Measurements from ENCODE around the gene IFNK. TPM values are rescaled to one million over a fixed set of nuclear protein-coding genes. Genes with fewer than 3 reads are reported as not detected.

Gene IFNK
- polyA plus RNA-seq, 1 donor (not counting 4 experiments of a cell fraction or from before 2014, with no cell fraction given) = 29.2 TPM

DNA sequence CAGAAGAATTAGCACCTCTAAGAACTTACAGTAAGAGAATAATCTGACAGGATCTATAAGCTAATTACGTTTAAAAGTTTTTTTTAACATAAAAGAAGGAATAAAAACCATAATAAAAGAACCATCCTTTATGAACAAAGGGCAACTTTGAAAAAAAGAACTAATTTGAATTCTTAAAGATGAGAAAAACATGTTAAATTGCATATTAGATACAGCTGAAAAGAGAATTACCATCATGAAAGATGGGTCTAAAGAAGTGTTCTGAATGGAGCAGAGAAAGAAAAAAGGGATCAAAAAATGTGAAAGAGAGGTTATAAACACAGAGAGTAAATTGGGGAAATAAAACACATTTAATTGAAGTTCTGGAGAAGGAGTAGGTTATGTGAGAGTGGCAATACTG is 45.8 kb upstream of the IFNK start:
- dilution Hi-C loops (cut with MboI; ENCODE audit: extremely low pct_ligation_motif_present, low sequenced_read_pairs) = no loop called here
- no peak for FAIRE-seq

DNA sequence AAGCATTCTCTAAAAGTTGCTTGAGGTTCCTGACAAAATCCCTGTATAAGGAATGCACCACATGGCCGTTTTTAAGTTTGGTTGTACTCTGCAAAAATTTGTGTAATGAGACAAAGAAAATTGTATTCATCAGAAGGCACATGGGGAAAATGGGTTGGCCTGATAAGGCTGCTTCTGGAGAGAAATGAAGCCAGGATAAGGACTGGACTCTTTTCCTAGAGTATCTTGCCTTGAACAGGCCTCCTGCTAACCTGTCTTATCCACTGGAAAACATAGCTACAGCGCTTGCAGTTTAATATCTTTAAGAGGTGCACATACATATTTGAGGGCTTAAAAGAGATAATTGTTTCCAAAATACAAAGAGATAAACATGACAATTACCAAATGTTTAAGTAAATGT is 41.4 kb upstream of the IFNK start:
- Histone ChIP-seq H3K4me1 (ENCODE audit: control insufficient read depth, extremely low read depth, insufficient read depth, low read length) (no peaks in the 10 kb centered on the region), H3K27ac (ENCODE audit: control insufficient read depth, insufficient read depth, low read length) (no peak overlapping the region), H3K9me3 (ENCODE audit: control insufficient read depth, low read depth, low read length) (no peaks in the 10 kb centered on the region), H3K79me2 (ENCODE audit: control insufficient read depth, insufficient read depth, low read length) (peaks cover 38% of the 10 kb centered on the region), H4K20me1 (ENCODE audit: control insufficient read depth, extremely low read depth, insufficient read depth, low read length) (no peaks in the 10 kb centered on the region), H3K27me3 (ENCODE audit: control insufficient read depth, extremely low read depth, insufficient read depth, low read length) (no peaks in the 10 kb centered on the region), H3K4me2 (ENCODE audit: control insufficient read depth, extremely low read depth, insufficient read depth, low read depth, low read length) (no peak overlapping the region), H3K36me3 (ENCODE audit: control insufficient read depth in 2 of 2, extremely low read depth in 1 of 2, insufficient read depth in 2 of 2, low read length in 2 of 2) (peaks cover 0 to 7% of the 10 kb centered on the region in 2 experiments), H3K4me3 (ENCODE audit: control insufficient read depth in 2 of 3, extremely low read depth in 1 of 3, insufficient read depth in 2 of 3, low read depth in 1 of 3, low read length in 3 of 3) (no peak overlapping the region), H3K9ac (ENCODE audit: control insufficient read depth, extremely low read depth, insufficient read depth, low read length) (no peak overlapping the region), H3K9me1 (ENCODE audit: control insufficient read depth, extremely low read depth, insufficient read depth, low read length) (no peaks in the 10 kb centered on the region), H2AFZ (ENCODE audit: control insufficient read depth, low read length) (no peak overlapping the region)
- FAIRE-seq (no peak), DNase-seq (ENCODE audit: low read depth, low spot score) (no peak)
- dilution Hi-C loops (cut with MboI; ENCODE audit: extremely low pct_ligation_motif_present, low sequenced_read_pairs) = no loop called here
- no peak for TF ChIP-seq EZH2 (IDR thresholded peaks at IDR 0.05; ENCODE audit: low read length)
- TF ChIP-seq, protein P1, sequence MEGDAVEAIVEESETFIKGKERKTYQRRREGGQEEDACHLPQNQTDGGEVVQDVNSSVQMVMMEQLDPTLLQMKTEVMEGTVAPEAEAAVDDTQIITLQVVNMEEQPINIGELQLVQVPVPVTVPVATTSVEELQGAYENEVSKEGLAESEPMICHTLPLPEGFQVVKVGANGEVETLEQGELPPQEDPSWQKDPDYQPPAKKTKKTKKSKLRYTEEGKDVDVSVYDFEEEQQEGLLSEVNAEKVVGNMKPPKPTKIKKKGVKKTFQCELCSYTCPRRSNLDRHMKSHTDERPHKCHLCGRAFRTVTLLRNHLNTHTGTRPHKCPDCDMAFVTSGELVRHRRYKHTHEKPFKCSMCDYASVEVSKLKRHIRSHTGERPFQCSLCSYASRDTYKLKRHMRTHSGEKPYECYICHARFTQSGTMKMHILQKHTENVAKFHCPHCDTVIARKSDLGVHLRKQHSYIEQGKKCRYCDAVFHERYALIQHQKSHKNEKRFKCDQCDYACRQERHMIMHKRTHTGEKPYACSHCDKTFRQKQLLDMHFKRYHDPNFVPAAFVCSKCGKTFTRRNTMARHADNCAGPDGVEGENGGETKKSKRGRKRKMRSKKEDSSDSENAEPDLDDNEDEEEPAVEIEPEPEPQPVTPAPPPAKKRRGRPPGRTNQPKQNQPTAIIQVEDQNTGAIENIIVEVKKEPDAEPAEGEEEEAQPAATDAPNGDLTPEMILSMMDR (optimal IDR thresholded peaks at IDR 0.05 in 1 of 3, IDR thresholded peaks at IDR 0.05 in 1 of 3, conservative IDR thresholded peaks at IDR 0.05 in 1 of 3; ENCODE audit: extremely low read depth in 1 of 3, insufficient read depth in 2 of 3, low read length in 3 of 3) = no peak

More for the DNA sequence above, 45.8 kb upstream of the IFNK start:
- DNase-seq (ENCODE audit: low read depth, low spot score) = no peak
- Histone ChIP-seq H3K4me1 (ENCODE audit: control insufficient read depth, extremely low read depth, insufficient read depth, low read length) (peaks cover 2% of the 10 kb centered on the region), H3K27me3 (ENCODE audit: control insufficient read depth, extremely low read depth, insufficient read depth, low read length) (no peaks in the 10 kb centered on the region), H2AFZ (ENCODE audit: control insufficient read depth, low read length) (no peak overlapping the region), H3K4me3 (ENCODE audit: control insufficient read depth in 2 of 3, extremely low read depth in 1 of 3, insufficient read depth in 2 of 3, low read depth in 1 of 3, low read length in 3 of 3) (no peak overlapping the region), H3K9me1 (ENCODE audit: control insufficient read depth, extremely low read depth, insufficient read depth, low read length) (no peaks in the 10 kb centered on the region), H3K9ac (ENCODE audit: control insufficient read depth, extremely low read depth, insufficient read depth, low read length) (no peak overlapping the region), H3K79me2 (ENCODE audit: control insufficient read depth, insufficient read depth, low read length) (peaks cover 28% of the 10 kb centered on the region), H3K9me3 (ENCODE audit: control insufficient read depth, low read depth, low read length) (no peaks in the 10 kb centered on the region), H3K36me3 (ENCODE audit: control insufficient read depth in 2 of 2, extremely low read depth in 1 of 2, insufficient read depth in 2 of 2, low read length in 2 of 2) (no peaks in the 10 kb centered on the region), H4K20me1 (ENCODE audit: control insufficient read depth, extremely low read depth, insufficient read depth, low read length) (no peaks in the 10 kb centered on the region), H3K27ac (ENCODE audit: control insufficient read depth, insufficient read depth, low read length) (no peak overlapping the region), H3K4me2 (ENCODE audit: control insufficient read depth, extremely low read depth, insufficient read depth, low read depth, low read length) (no peak overlapping the region)
- TF ChIP-seq, protein P1 (optimal IDR thresholded peaks at IDR 0.05 in 1 of 3, IDR thresholded peaks at IDR 0.05 in 1 of 3, conservative IDR thresholded peaks at IDR 0.05 in 1 of 3; ENCODE audit: extremely low read depth in 1 of 3, insufficient read depth in 2 of 3, low read length in 3 of 3) = no peak
- TF ChIP-seq EZH2 (IDR thresholded peaks at IDR 0.05; ENCODE audit: low read length) = no peak
